ENCODE data around the gene GALNT5.
"Not testable (repeated sequence)": the region's sequence is repeated elsewhere in the genome, so short reads cannot be mapped to it uniquely, and the experiment has no call there.

Gene GALNT5

GRCh38 chr2:157257312-157258252 lies at the start of gene GALNT5:
GALNT5 (plus strand) TSS chr2:157257705; CDS start chr2:157258083, 378 bp downstream.
- no peak for DNase-seq

- no peak for DNase-seq
These were observed 41.1 kb upstream of the GALNT5 start for GRCh38 chr2:157216286-157216965.

GRCh38 chr2:157217409-157217808 lies 40.1 kb upstream of the GALNT5 start:
- DNase-seq = no peak

- no peak for DNase-seq
These were observed 38.6 kb upstream of the GALNT5 start for GRCh38 chr2:157218911-157219310.

GRCh38 chr2:157220502-157220901 lies 37.0 kb upstream of the GALNT5 start:
- no peak for DNase-seq

GRCh38 chr2:157221394-157221988 lies 36.0 kb upstream of the GALNT5 start:
- no peak for DNase-seq

GRCh38 chr2:157223624-157224205 lies 33.8 kb upstream of the GALNT5 start:
- DNase-seq = no peak

GRCh38 chr2:157224448-157224847 lies 33.1 kb upstream of the GALNT5 start:
- not testable (repeated sequence) for DNase-seq

- no peak for DNase-seq
These were observed 29.9 kb upstream of the GALNT5 start for GRCh38 chr2:157227592-157227991.

GRCh38 chr2:157228946-157229345 lies 28.6 kb upstream of the GALNT5 start:
- no peak for DNase-seq

- peak in 1 of 2 donors; percentile 9 for DNase-seq
These were observed 27.9 kb upstream of the GALNT5 start for GRCh38 chr2:157229572-157229971.

GRCh38 chr2:157231476-157231875 lies 26.0 kb upstream of the GALNT5 start:
- no peak for DNase-seq

GRCh38 chr2:157233506-157233905 lies 24.0 kb upstream of the GALNT5 start:
- no peak for DNase-seq

- DNase-seq = no peak
These were observed 21.1 kb upstream of the GALNT5 start for GRCh38 chr2:157236404-157236803.

- no peak for DNase-seq
These were observed 19.2 kb upstream of the GALNT5 start for GRCh38 chr2:157238296-157238695.

GRCh38 chr2:157244691-157245090 lies 12.8 kb upstream of the GALNT5 start:
- no peak for DNase-seq

GRCh38 chr2:157245144-157245840 lies 12.2 kb upstream of the GALNT5 start:
- no peak for DNase-seq

GRCh38 chr2:157245846-157246764 lies 11.4 kb upstream of the GALNT5 start:
- no peak for DNase-seq

GRCh38 chr2:157246765-157247407 lies 10.6 kb upstream of the GALNT5 start:
- DNase-seq = no peak

- DNase-seq = no peak
These were observed 6.7 kb upstream of the GALNT5 start for GRCh38 chr2:157250836-157251235.

- no peak for DNase-seq
These were observed 5.6 kb upstream of the GALNT5 start for GRCh38 chr2:157251932-157252331.
